Left ventricle myocardium inferior (tissue), 1 donor: Measurements from ENCODE around the gene BEND3. TPM values are rescaled to one million over a fixed set of nuclear protein-coding genes. Genes with fewer than 3 reads are reported as not detected.

Source experiments
- DNase-seq: peaks from one replicate; pipeline ENCODE4 v3.0.0-alpha.2; 2020
- H3K27ac ChIP-seq: fragments of 200-600 bp; replicated peaks from 2 replicates; pipeline ENCODE4 v1.8.0; 2021
- H3K27me3 ChIP-seq: fragments of 200-600 bp; 2 replicates; pipeline ENCODE4 v1.8.0; 2021; ENCODE audit warnings: low read depth
- H3K36me3 ChIP-seq: fragments of 200-600 bp; 2 replicates; pipeline ENCODE4 v1.8.0; 2021
- H3K4me1 ChIP-seq: fragments of 200-600 bp; 2 replicates; pipeline ENCODE4 v1.8.0; 2021
- H3K4me3 ChIP-seq: fragments of 200-600 bp; 2 replicates; pipeline ENCODE4 v1.8.0; 2021; ENCODE audit warnings: mild to moderate bottlenecking, moderate library complexity
- H3K9me3 ChIP-seq: fragments of 200-600 bp; replicated peaks from 2 replicates; pipeline ENCODE4 v1.8.0; 2021
- CTCF ChIP-seq: fragments of 200-600 bp; IDR thresholded peaks from 2 replicates; pipeline ENCODE4 v1.8.0; 2021; ENCODE audit warnings: antibody characterized with exemption, mild to moderate bottlenecking, borderline replicate concordance
- intact Hi-C: fragments of 100-400 bp; cut with micrococcal nuclease; formaldehyde crosslinking; loops from one replicate; pipeline ENCODE4 v1.11.0; 2022
- total RNA-seq: library from RNA; stranded (reverse); fragmentation: NEBNext Ultra II Directional; extraction: Animal tissue kit (Norgen Biotek cat#: 25700); gene quantifications from one replicate; pipeline ENCODE4 v1.2.1, GENCODE V29; 2021
- donor health status: DM: no; HTN: yes; CAD: no; lungs with severe emphysema.

Gene BEND3
- total RNA-seq, 1 donor from 2014 or later = 1.5 TPM

- H3K27me3 ChIP-seq = no peaks in the 10 kb centered on the region
- H3K36me3 ChIP-seq = no peaks in the 10 kb centered on the region
- intact Hi-C loops = no loop called here
- DNase-seq = no peak
- no peak overlapping the region for H3K27ac ChIP-seq
- peaks cover 6% of the 10 kb centered on the region for H3K4me1 ChIP-seq
- H3K4me3 ChIP-seq = no peak overlapping the region
- no peak for TF ChIP-seq CTCF
- no peaks in the 10 kb centered on the region for H3K9me3 ChIP-seq
These were observed 9.7 kb downstream of the BEND3 start for GRCh38 chr6:107105511-107106116.

- no peaks in the 10 kb centered on the region for H3K9me3 ChIP-seq
- H3K4me1 ChIP-seq = peaks cover 6% of the 10 kb centered on the region
- H3K36me3 ChIP-seq = no peaks in the 10 kb centered on the region
- TF ChIP-seq CTCF = no peak
- no peaks in the 10 kb centered on the region for H3K27me3 ChIP-seq
- no peak overlapping the region for H3K27ac ChIP-seq
- intact Hi-C loops = no loop called here
- H3K4me3 ChIP-seq = no peak overlapping the region
- DNase-seq = no peak
These were observed 12.2 kb downstream of the BEND3 start for GRCh38 chr6:107103082-107103481.

GRCh38 chr6:107102414-107102805 lies 12.9 kb downstream of the BEND3 start:
- H3K36me3 ChIP-seq = no peaks in the 10 kb centered on the region
- no peaks in the 10 kb centered on the region for H3K27me3 ChIP-seq
- no peaks in the 10 kb centered on the region for H3K9me3 ChIP-seq
- no peak overlapping the region for H3K27ac ChIP-seq
- no peak overlapping the region for H3K4me3 ChIP-seq
- DNase-seq = no peak
- intact Hi-C loops = no loop called here
- H3K4me1 ChIP-seq = peaks cover 6% of the 10 kb centered on the region
- TF ChIP-seq CTCF = no peak

GRCh38 chr6:107101686-107102413 lies 13.5 kb downstream of the BEND3 start:
- Histone ChIP-seq H3K4me1 (peaks cover 6% of the 10 kb centered on the region), H3K27ac (no peak overlapping the region), H3K36me3 (no peaks in the 10 kb centered on the region), H3K4me3 (no peak overlapping the region), H3K27me3 (no peaks in the 10 kb centered on the region), H3K9me3 (no peaks in the 10 kb centered on the region)
- TF ChIP-seq CTCF = no peak
- intact Hi-C loops = no loop called here
- no peak for DNase-seq

GRCh38 chr6:107101211-107101610 lies 14.1 kb downstream of the BEND3 start:
- H3K27me3 ChIP-seq = no peaks in the 10 kb centered on the region
- H3K27ac ChIP-seq = no peak overlapping the region
- intact Hi-C loops = no loop called here
- H3K4me1 ChIP-seq = peaks cover 6% of the 10 kb centered on the region
- H3K4me3 ChIP-seq = no peak overlapping the region
- H3K9me3 ChIP-seq = no peaks in the 10 kb centered on the region
- DNase-seq = no peak
- TF ChIP-seq CTCF = no peak
- no peaks in the 10 kb centered on the region for H3K36me3 ChIP-seq
